Activated naive CD4-positive, alpha-beta T cell treated with Interleukin-2 at 50 U/mL for 16 hours (primary cell): ENCODE data around the gene ARID3A.
A peak's percentile ranks its signal among the peaks of the same experiment; 100 is the strongest.

Experiments used
- DNase-seq: peaks from one replicate; pipeline ENCODE4 v3.0.0-alpha.2; 2020

The ARID3A gene

DNA sequence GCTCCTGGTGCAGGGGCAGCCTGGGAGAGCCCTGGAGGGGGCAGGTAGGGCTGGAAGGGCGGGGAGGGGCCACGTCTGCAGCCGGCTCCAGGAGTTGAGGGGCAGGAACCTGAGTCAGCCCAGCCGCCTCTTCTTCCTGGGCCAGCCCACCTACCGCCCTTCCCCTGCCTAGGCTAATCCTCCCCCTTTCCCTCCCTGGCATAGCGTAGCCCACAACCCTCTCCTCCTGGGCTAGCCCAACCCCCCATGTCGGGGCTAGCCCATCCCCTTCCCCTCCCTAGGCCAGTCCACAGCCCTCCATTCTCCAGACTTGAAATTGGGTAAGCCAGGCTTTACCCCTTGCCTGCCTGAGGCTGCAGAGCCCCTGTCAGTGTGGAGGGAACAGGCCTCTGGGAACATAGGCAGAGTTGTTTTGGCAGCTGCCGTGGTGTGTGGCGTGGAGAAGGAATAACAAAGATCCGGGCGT is 37.7 kb downstream of the ARID3A start:
- DNase-seq, result no peak

- DNase-seq, result no peak
Measured at GRCh38 chr19:964116-964520, 38.3 kb downstream of the ARID3A start.

GRCh38 chr19:964761-965694 is 39.2 kb downstream of the ARID3A start:
- no peak for DNase-seq

DNA sequence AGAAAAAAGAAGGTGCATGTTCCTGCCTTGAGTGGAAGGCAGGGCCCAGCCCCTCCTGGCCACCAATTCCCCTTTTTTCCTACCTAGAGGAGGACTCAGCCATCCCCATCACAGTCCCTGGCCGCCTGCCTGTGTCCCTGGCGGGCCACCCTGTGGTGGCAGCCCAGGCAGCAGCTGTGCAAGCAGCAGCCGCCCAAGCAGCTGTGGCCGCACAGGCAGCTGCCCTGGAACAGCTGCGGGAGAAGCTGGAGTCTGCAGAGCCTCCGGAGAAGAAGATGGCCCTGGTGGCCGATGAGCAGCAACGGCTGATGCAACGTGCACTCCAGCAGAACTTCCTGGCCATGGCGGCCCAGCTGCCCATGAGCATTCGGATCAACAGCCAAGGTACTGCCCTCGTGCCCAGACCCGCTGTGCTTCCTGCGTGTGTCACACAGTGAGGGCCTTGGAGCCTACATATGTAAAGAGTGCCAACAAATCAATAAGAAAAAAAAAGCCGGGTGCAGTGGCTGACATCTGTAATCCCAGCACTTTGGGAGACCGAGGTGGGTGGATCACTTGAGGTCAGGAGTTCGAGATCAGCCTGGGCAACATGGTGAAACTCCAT is 40.8 kb downstream of the ARID3A start:
- DNase-seq, result no peak

DNA sequence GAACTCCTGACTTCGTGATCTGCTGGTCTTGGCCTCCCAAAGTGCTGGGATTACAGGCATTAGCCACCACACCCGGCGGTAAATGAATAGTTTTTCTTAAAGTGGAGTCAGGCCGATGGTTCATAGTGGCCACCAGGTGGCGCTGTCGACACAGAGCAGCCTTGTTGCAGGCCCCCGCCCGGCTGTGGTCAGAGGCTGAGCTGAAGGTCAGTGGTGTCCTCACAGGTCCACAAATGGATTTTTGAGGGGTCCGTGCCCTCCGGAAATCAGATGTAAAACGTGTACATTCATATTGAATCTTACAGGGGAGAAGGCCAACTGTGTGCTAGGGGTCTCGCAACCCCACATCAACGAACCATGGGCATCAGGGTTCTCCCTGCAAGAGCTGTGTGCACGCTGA is 44.9 kb downstream of the ARID3A start:
- DNase-seq, result peak; percentile 18

DNA sequence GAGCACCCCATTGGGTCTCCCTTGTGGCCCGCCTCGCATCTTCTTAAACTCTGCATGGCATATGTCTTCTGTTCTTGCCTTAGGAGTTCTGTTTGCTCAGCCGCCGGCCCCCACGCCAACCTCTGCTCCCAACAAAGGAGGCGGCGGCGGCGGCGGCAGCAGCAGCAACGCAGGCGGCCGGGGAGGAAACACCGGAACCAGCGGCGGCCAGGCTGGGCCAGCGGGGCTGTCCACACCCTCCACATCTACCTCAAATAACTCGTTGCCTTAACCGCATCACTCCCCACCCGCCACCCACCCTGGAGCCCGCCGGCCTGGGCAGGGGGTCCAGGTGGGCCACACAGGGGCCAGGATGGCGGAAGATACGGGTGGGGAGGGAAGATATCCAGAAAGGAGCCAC is 46.0 kb downstream of the ARID3A start:
- DNase-seq, result no peak

- no peak for DNase-seq
Measured at GRCh38 chr19:972281-972680, 46.4 kb downstream of the ARID3A start.

DNA sequence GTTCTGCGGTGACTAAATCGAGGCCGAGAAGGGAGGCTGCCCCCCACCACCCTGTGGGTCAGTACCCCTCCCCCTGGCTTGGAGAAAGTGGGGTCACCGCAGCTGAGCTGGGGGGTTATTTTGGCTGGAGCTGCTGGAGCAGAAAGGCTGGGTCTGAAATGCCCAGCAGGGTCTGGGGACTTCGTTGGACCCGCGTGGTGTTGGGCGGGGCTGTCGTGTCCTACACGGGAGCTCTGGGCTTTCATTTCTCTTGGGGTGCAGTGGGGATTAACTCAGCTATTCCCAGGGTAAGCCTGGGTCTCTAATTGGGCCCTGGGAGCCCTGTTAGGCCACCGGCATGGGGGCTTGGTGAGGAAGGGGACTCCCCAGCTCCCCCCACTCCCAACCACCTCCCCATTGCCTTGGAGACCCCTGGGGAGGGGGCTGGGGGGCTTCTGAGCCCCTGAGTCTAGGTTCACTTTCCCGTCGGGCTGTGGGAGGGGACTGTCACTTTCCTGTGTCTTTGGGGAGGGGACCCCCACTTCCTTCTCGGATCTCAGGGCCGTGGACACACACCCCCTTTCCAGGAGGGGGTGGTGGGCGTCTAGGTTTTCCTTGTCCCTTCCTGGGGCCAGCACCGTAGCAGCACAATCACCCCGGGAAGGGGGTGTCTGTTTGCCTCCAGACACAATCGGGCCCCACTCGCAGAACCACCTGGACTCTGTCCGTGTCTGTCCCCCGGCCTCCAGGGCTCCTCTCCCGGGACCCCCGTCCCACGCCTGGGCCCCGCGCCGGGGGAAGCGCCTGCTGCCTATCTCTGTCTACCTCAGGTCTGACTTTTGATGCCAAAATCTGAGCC is 48.1 kb downstream of the ARID3A start:
- no peak for DNase-seq

GRCh38 chr19:974564-975257 is 48.9 kb downstream of the ARID3A start:
- no peak for DNase-seq

DNA sequence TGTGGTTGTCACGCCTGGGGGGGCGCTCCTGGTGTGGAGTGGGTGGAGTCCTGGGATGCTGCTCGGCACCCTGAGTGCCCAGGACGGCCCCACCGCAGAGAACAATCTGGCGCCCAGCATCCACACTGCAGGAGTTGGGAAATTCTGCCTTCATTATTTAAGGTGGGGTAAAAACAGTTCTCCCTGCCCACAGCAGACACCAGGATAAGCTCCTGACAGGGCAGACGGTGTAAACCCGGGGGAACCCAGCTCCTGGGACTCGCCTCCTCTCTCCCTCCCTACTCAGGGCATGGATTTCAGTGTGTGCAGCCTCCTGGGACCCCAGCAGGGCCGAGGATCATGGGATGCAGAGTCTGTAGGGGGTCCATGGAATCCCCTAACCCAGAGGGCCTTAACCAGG is 50.6 kb downstream of the ARID3A start:
- DNase-seq, result no peak

DNA sequence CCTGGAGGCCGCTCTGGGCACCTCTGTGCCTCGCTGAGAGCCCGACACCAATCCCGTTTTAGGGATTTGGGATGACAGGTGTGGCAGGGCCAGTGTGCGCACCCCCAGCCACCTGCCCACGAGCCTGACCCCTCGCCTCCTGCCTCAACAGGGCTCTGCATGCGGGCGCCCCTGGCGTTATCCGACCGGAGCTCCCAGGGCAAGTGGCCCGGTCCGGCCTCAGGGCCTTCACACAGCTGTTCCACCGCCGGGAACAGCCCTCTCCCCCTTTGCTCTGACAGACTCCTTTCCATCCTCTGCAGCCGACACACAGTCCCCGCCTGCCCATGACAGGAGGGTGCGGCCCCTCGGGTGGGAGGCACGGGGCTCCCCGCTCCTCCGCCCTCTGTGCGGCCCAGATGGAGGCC is 51.2 kb downstream of the ARID3A start:
- no peak for DNase-seq

- DNase-seq, result no peak
Measured at GRCh38 chr19:979318-979741, 53.5 kb downstream of the ARID3A start.

GRCh38 chr19:980133-980998 is 54.5 kb downstream of the ARID3A start:
- DNase-seq, result no peak

DNA sequence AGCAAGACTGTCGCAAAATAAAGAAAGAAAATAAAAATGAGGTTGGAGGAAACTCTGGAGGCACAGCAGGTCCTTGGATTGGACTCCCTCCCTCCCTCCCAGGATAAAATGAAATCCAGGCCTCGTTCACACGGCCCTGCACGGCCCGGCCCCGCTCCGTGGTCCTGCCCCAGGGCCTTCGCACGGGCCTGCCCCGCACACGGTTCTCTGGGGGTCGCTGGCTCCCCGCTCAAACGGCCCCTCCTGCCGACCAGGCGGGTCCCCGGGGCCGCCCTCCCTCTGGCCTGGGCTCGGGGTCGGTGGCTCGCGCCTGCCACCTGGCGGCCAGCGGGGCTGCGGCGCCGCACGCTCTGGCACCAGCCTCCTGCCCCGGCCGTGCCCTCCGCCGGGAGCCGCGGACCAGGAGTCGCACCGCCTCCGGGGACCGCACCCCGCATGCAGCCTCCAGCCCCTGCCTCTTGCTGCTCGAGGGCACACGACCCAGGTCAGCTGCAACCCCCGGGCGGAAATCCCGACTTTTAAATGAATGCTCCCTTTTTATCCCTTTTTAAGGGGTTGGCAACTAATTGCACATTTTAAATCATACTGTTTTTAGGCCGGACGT is 56.8 kb downstream of the ARID3A start:
- DNase-seq, result peak; percentile 79

DNA sequence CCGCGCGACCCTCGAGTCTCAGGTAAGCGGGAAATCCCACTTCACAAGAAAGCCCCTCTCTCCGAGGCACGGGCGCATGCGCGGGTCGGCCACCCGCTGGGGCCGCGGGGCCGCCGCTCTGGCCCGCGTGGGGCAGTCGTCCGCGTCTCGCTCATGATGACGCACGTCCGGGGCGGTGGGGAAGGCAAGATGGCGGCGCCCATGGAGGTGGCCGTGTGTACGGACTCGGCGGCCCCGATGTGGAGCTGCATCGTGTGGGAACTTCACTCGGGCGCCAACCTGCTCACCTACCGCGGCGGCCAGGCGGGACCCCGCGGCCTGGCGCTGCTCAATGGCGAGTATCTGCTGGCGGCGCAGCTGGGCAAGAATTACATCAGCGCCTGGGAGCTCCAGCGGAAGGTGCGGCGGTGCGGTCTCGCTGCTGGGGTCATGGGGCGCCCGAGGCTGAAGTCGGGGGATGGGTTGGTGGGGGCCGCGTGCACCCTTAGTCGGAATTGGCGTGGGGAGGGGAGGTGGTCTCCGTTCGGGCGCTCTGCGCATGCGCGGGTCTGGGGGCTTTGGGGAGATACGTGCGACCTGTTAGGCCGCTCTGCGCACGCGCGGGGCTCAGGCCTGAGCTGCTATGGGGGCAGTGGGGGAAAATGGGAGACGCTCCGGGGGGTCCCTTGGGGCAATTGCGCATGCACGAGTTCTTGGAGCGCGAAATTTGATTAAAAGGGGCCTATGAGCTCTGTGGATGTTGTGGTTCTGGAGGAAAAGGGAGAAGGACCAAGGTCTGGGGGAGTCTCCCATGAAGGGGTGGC is 58.5 kb downstream of the ARID3A start, which contains the start of gene WDR18:
WDR18 (plus strand) TSS at position 181 of the 803 bp plus-strand sequence; CDS start at position 190, 9 bp downstream.
- peak; percentile 92 for DNase-seq

GRCh38 chr19:986083-986482 is 60.2 kb downstream of the ARID3A start:
- no peak for DNase-seq

DNA sequence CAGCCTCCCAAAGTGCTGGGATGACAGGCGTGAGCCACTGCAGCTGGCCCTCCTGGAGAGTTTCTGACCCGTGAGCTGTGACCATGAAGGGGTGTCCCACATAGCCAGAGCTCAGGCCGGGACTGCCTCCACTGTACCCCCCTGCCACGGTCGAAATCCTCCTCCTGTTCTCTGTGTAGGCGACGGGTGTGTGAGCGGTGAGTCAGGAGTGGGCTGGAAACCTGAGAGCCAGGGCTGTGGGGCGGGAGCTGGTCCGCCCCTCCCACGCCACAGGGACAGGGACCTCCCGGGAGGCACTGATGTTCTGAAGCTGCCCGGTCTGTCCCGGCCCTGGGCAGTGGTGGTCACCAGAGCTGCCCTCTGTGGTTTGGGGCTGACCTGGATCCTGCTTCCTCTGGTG is 62.2 kb downstream of the ARID3A start:
- DNase-seq, result no peak

DNA sequence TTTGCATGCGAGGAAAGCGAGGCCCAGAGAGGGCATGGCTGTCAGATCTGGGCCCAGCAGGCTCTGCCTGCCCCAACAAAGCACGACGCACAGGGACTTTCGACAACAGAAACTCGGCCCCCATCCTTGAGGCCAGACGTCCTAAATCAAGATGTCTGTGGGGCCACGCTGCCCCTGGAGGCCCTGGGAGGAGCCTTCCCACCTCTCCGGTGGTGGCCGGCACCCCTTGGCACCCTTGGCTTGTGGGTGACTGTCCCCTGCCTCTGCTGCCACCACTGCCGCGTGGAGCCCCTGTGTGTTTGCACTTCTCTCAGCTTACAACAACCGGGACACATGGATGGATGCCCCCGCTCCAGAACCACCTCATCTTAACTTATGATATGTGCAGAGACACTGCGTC is 62.7 kb downstream of the ARID3A start:
- DNase-seq, result no peak

GRCh38 chr19:989381-990081 is 63.7 kb downstream of the ARID3A start:
- DNase-seq, result no peak
